C4-2B (cell line): ENCODE results near the gene GTF2H4.

ENCODE experiments used
- CTCF ChIP-seq: fragments of 450-650 bp; conservative IDR thresholded peaks from 2 replicates; pipeline ENCODE4 v1.5.1; 2017; ENCODE audit warnings: mild to moderate bottlenecking
- ZFX ChIP-seq: fragments of 450-650 bp; IDR thresholded peaks from 2 replicates; pipeline ENCODE4 v1.6.1; 2017

DNA sequence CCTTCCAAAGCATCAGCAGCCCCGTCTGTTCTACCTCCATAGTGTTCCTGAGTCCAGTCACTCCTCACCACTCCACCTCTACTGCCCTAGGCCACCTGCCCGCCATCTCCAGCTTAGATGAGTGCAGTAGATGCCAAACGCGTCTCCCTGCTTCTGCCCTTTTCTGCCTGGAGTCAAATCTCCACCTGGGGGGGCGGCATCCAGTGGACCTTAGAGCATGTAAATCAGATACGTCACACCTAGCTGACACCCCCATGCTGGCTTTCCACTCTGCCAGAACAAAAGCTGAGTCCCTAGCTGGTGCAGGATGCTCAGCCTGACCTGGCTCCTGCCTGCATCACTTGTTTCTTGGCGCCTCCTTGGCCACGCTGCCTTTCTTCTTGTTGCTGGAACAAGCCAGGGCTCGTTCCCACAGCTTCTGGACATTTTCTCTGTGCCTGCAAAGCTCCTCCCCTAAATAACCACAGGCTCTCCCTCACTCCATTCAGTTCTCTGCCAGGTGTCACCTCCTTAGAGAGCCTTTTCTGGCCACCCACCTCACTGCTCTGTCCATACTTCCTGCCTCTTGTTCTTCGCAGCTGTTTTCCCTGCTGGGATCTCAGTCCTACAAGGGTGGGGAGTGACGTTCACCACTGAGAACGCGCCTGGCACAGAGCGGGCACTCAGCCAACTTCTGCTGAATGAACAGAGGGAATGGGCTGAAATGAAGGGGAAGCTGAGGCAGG lies 17.9 kb upstream of the GTF2H4 start:
- TF ChIP-seq CTCF: no peak
- no peak for TF ChIP-seq ZFX
